Upper lobe of left lung (tissue), 6 donors: ENCODE data around the gene PTPN12. TPM values are rescaled to one million over a fixed set of nuclear protein-coding genes. Genes with fewer than 3 reads are reported as not detected.
"Not testable (repeated sequence)": the region's sequence is repeated elsewhere in the genome, so short reads cannot be mapped to it uniquely, and the experiment has no call there.

Experiments
- ATAC-seq, 2 donors: fragments of 200-7000 bp; cut with Tn5 transposase; one replicate each; pipeline ENCODE4 v1.9.1; 2022; ENCODE audit warnings: mild to moderate bottlenecking in 2 of 2, moderate library complexity in 2 of 2; ENCODE audit not compliant: low FRiP score in 2 of 2
- DNase-seq, 2 donors: peaks; one replicate each; pipeline ENCODE4 v3.0.0-alpha.2; 2019 to 2020
- H3K27ac ChIP-seq, 4 donors: fragments of 200-600 bp; sonication (generic); one replicate each; pipeline ENCODE4 v1.5.1; 2016 to 2019
- H3K27me3 ChIP-seq, 4 donors: fragments of 200-600 bp; sonication (generic); one replicate each; pipeline ENCODE4 v1.5.1; 2017 to 2019
- H3K36me3 ChIP-seq, 4 donors: fragments of 200-600 bp; sonication (generic); one replicate each; pipeline ENCODE4 v1.5.1; 2016 to 2019
- H3K4me1 ChIP-seq, 4 donors: fragments of 200-600 bp; sonication (generic); one replicate each; pipeline ENCODE4 v1.5.1; 2018 to 2019
- H3K4me3 ChIP-seq, 4 donors: fragments of 200-600 bp; sonication (generic); one replicate each; pipeline ENCODE4 v1.5.1; 2017 to 2019; ENCODE audit warnings: mild to moderate bottlenecking in 2 of 4, moderate library complexity in 1 of 4
- H3K9me3 ChIP-seq, 4 donors: fragments of 200-600 bp; sonication (generic); one replicate each; pipeline ENCODE4 v1.5.1; 2018 to 2019
- CTCF ChIP-seq, 6 experiments: fragments of 450-650 bp in 4 of 6; fragments of 200-600 bp in 2 of 6; sonication (generic) in 2 of 6; IDR thresholded peaks; one replicate each; pipeline ENCODE4 v1.5.1; 2016 to 2019; ENCODE audit warnings: antibody characterized with exemption in 6 of 6
- EP300 ChIP-seq, 4 donors: sonication (generic); formaldehyde crosslinking; IDR thresholded peaks; one replicate each; pipeline ENCODE4 v1.5.1; 2017; ENCODE audit warnings: antibody characterized with exemption in 4 of 4, control low read depth in 2 of 4
- POLR2A ChIP-seq, 4 donors: fragments of 450-650 bp; IDR thresholded peaks; one replicate each; pipeline ENCODE4 v1.5.1; 2016 to 2017; ENCODE audit warnings: antibody characterized with exemption in 4 of 4, mild to moderate bottlenecking in 2 of 4
- POLR2AphosphoS5 ChIP-seq, 2 donors: sonication (generic); formaldehyde crosslinking; IDR thresholded peaks; one replicate each; pipeline ENCODE4 v1.5.1; 2017; ENCODE audit warnings: antibody characterized with exemption in 2 of 2
- WGBS, 2 donors: methylation state at CpG; one replicate each; pipeline ENCODE4 v1.1.5; 2017 to 2018; 5-methylcytosine and 5-hydroxymethylcytosine counted together
- total RNA-seq, 6 donors: library from RNA; depleted of rRNA in 4 of 6; stranded (reverse); fragments of >200 nt in 4 of 6; gene quantifications; one replicate each; pipeline versions ENCODE4 v1.1.0 to v1.2.1, GENCODE V29; 2016 to 2021
- donor health status: DM: no; HTN: no; CAD: no; lungs with moderate emphysema.
- donor health status: DM: no; HTN: yes; CAD: no; lungs with severe emphysema.

Gene PTPN12
- total RNA-seq, 6 donors from 2014 or later = 104 to 211 (median 136) TPM

- DNase-seq (no peak), ATAC-seq (no peak)
- 69 to 77% methylated on average over 4 of the region's 4 CpGs for WGBS, 2 donors
- H3K27me3 ChIP-seq = no peaks in the 10 kb centered on the region
- no peak overlapping the region for H3K27ac ChIP-seq
- H3K9me3 ChIP-seq = no peaks in the 10 kb centered on the region
- peaks cover 0 to 2% (median 0%) of the 10 kb centered on the region in 4 donors for H3K4me1 ChIP-seq
- TF ChIP-seq EP300 (IDR thresholded peaks at IDR 0.05) (no peak), CTCF (IDR thresholded peaks at IDR 0.05) (no peak), POLR2A (IDR thresholded peaks at IDR 0.05) (no peak), POLR2AphosphoS5 (IDR thresholded peaks at IDR 0.05) (no peak)
- H3K36me3 ChIP-seq = peaks cover 0 to 76% (median 31%) of the 10 kb centered on the region in 4 donors
- H3K4me3 ChIP-seq = no peak overlapping the region
Observed at GRCh38 chr7:77644774-77645173, 107.7 kb downstream of the PTPN12 start.

- H3K27ac ChIP-seq = no peak overlapping the region
- no peak for TF ChIP-seq EP300 (IDR thresholded peaks at IDR 0.05)
- no peak for TF ChIP-seq POLR2AphosphoS5 (IDR thresholded peaks at IDR 0.05)
- TF ChIP-seq CTCF (IDR thresholded peaks at IDR 0.05) = no peak
- no peak for TF ChIP-seq POLR2A (IDR thresholded peaks at IDR 0.05)
- no peak overlapping the region for H3K4me3 ChIP-seq
- H3K27me3 ChIP-seq = no peaks in the 10 kb centered on the region
- 95 to 96% methylated on average over 6 of the region's 6 CpGs for WGBS, 2 donors
- H3K36me3 ChIP-seq = peaks cover 0 to 51% (median 9%) of the 10 kb centered on the region in 4 donors
- no peak for ATAC-seq
- no peak for DNase-seq
- no peaks in the 10 kb centered on the region for H3K9me3 ChIP-seq
- H3K4me1 ChIP-seq = peaks cover 0 to 10% (median 3%) of the 10 kb centered on the region in 4 donors
Observed at GRCh38 chr7:77648742-77649338, 111.7 kb downstream of the PTPN12 start.

GRCh38 chr7:77649716-77650349, 112.7 kb downstream of the PTPN12 start:
- H3K4me3 ChIP-seq = no peak overlapping the region
- H3K9me3 ChIP-seq = no peaks in the 10 kb centered on the region
- no peak for ATAC-seq
- H3K27me3 ChIP-seq = no peaks in the 10 kb centered on the region
- peaks cover 0 to 10% (median 3%) of the 10 kb centered on the region in 4 donors for H3K4me1 ChIP-seq
- WGBS, 2 donors = 59 to 60% methylated on average over 4 of the region's 4 CpGs
- peak overlapping the region in 2 of 4 donors; percentile 19 to 24 for H3K27ac ChIP-seq
- no peak for DNase-seq
- TF ChIP-seq CTCF (IDR thresholded peaks at IDR 0.05) (no peak), POLR2A (IDR thresholded peaks at IDR 0.05) (no peak), EP300 (IDR thresholded peaks at IDR 0.05) (no peak), POLR2AphosphoS5 (IDR thresholded peaks at IDR 0.05) (no peak)
- H3K36me3 ChIP-seq = peaks cover 0 to 44% (median 6%) of the 10 kb centered on the region in 4 donors

- no peaks in the 10 kb centered on the region for H3K9me3 ChIP-seq
- DNase-seq (no peak), ATAC-seq (peak in 1 of 2 donors; percentile 43)
- no peak overlapping the region for H3K4me3 ChIP-seq
- H3K27ac ChIP-seq = no peak overlapping the region
- 20 to 41% methylated on average over 3 of the region's 3 CpGs for WGBS, 2 donors
- H3K4me1 ChIP-seq = peaks cover 0 to 10% (median 3%) of the 10 kb centered on the region in 4 donors
- no peaks in the 10 kb centered on the region for H3K27me3 ChIP-seq
- peak; percentile 15 to 70 (median 58) for TF ChIP-seq CTCF (IDR thresholded peaks at IDR 0.05)
- no peak for TF ChIP-seq POLR2A (IDR thresholded peaks at IDR 0.05)
- peaks cover 0 to 46% (median 12%) of the 10 kb centered on the region in 4 donors for H3K36me3 ChIP-seq
Observed at GRCh38 chr7:77651575-77652162, 114.6 kb downstream of the PTPN12 start.

- not testable (repeated sequence) for H3K4me3 ChIP-seq, H3K9me3 ChIP-seq, H3K27me3 ChIP-seq, H3K27ac ChIP-seq, DNase-seq, ATAC-seq
- Histone ChIP-seq H3K36me3 (peaks cover 2 to 38% (median 14%) of the 10 kb centered on the region in 4 donors), H3K4me1 (peaks cover 0 to 10% (median 5%) of the 10 kb centered on the region in 4 donors)
- 89 to 93% methylated on average over 12 of the region's 12 CpGs for WGBS, 2 donors
Observed at GRCh38 chr7:77652826-77653225, 115.7 kb downstream of the PTPN12 start.
